GM12878 (cell line): ENCODE data around the gene RANBP1. TPM values are rescaled to one million over a fixed set of nuclear protein-coding genes. Genes with fewer than 3 reads are reported as not detected.

Experiments used
- ATAC-seq: fragments of 200-7000 bp; cut with Tn5 transposase; 3 replicates; pipeline ENCODE4 v1.9.1; 2020; ENCODE audit warnings: mild to moderate bottlenecking, moderate library complexity
- BruUV-seq: library from RNA; stranded (reverse); fragments of 400-500 nt; replicated peaks from 2 replicates; lab custom pipeline; 2021; lab: Mats Ljungman, UMichigan
- CTCF ChIA-PET: fragments of 300-600 bp; sonication (Branson Sonifier 250); formaldehyde crosslinking; extraction: SDS; loops from one replicate; lab custom pipeline; 2021; ENCODE audit warnings: inconsistent platforms; lab: Yijun Ruan, JAX
- POLR2A ChIA-PET: fragments of 350-600 bp; formaldehyde crosslinking; extraction: SDS; loops from one replicate; lab custom pipeline; 2021; ENCODE audit warnings: inconsistent platforms; lab: Charles Lee
- RAD21 ChIA-PET: fragments of 300-600 bp; sonication (Branson Sonifier 250); formaldehyde crosslinking; loops from one replicate; lab custom pipeline; 2023; ENCODE audit warnings: antibody characterized with exemption; ENCODE audit not compliant: unreplicated experiment; lab: Charles Lee
- SMC1A ChIA-PET: fragments of 300-600 bp; sonication (Branson Sonifier 250); formaldehyde crosslinking; loops from one replicate; lab custom pipeline; 2023; ENCODE audit not compliant: unreplicated experiment, uncharacterized antibody; lab: Charles Lee
- DNase-seq: peaks from one replicate; pipeline ENCODE4 v3.0.0-alpha.2; 2011; ENCODE audit warnings: low read depth, low spot score
- FAIRE-seq: peaks from 3 replicates; lab custom pipeline; 2011; peaks lifted over from hg19 to GRCh38; lab: Jason Lieb, UNC
- H2AFZ ChIP-seq: 2 replicates; pipeline ENCODE4 v1.6.0; 2011; ENCODE audit warnings: low read depth, low read length, control low read depth; ENCODE audit not compliant: control insufficient read depth
- H3K27ac ChIP-seq: 2 replicates; pipeline ENCODE4 v1.5.1; 2011; ENCODE audit warnings: control low read depth; ENCODE audit not compliant: control insufficient read depth, insufficient read depth
- H3K27me3 ChIP-seq, 2 experiments: replicated peaks in 1 of 2; 2 replicates each; pipeline versions ENCODE4 v1.6.0 to v1.6.1; 2011; ENCODE audit warnings: low read length in 1 of 2; ENCODE audit not compliant: control insufficient read depth in 2 of 2, insufficient read depth in 2 of 2
- H3K36me3 ChIP-seq, 2 experiments: 2 replicates each; pipeline ENCODE4 v1.5.1; 2011; ENCODE audit warnings: low read length in 1 of 2; ENCODE audit not compliant: control insufficient read depth in 2 of 2, insufficient read depth in 2 of 2
- H3K4me1 ChIP-seq: 2 replicates; pipeline ENCODE4 v1.6.1; 2011; ENCODE audit warnings: mild to moderate bottlenecking, low read length, moderate library complexity, mixed read lengths; ENCODE audit not compliant: control insufficient read depth, insufficient read depth
- H3K4me2 ChIP-seq: 2 replicates; pipeline ENCODE4 v1.6.0; 2011; ENCODE audit warnings: control low read depth; ENCODE audit not compliant: control insufficient read depth, insufficient read depth
- H3K4me3 ChIP-seq: fragments of 200-600 bp; sonication (generic); 2 replicates; pipeline ENCODE4 v1.5.1; 2016
- H3K79me2 ChIP-seq: 2 replicates; pipeline ENCODE4 v1.6.0; 2011; ENCODE audit warnings: low read length; ENCODE audit not compliant: control insufficient read depth, insufficient read depth
- H3K9ac ChIP-seq: 2 replicates; pipeline ENCODE4 v1.8.0; 2011; ENCODE audit warnings: low read length, control low read depth, mixed read lengths; ENCODE audit not compliant: control insufficient read depth, insufficient read depth
- H3K9me3 ChIP-seq: replicated peaks from 3 replicates; pipeline ENCODE4 v1.5.1; 2011; ENCODE audit warnings: mild to moderate bottlenecking, low read length; ENCODE audit not compliant: control insufficient read depth, insufficient read depth
- H4K20me1 ChIP-seq: 2 replicates; pipeline ENCODE4 v1.6.0; 2011; ENCODE audit not compliant: control insufficient read depth, insufficient read depth
- BRCA1 ChIP-seq: IDR thresholded peaks from 2 replicates; pipeline ENCODE4 v1.6.1; 2011; ENCODE audit warnings: low read depth, low read length, improper control_type of control experiment
- EGR1 ChIP-seq, 2 experiments: IDR thresholded peaks; 1 replicate in 1 of 2; 2 replicates in 1 of 2; pipeline ENCODE4 v1.6.1; 2011 to 2012; ENCODE audit warnings: low read depth in 2 of 2, low read length in 2 of 2, borderline replicate concordance in 1 of 2, mild to moderate bottlenecking in 1 of 2, moderate library complexity in 1 of 2
- FOXM1 ChIP-seq: IDR thresholded peaks from 2 replicates; pipeline ENCODE4 v1.6.1; 2012; ENCODE audit warnings: low read depth, mild to moderate bottlenecking, inconsistent platforms, low read length, moderate library complexity
- IRF4 ChIP-seq: IDR thresholded peaks from 2 replicates; pipeline ENCODE4 v1.6.1; 2011; ENCODE audit warnings: low read depth, low read length
- MTA2 ChIP-seq: fragments of 450-650 bp; IDR thresholded peaks from 2 replicates; pipeline ENCODE4 v1.6.1; 2016; ENCODE audit warnings: low read depth, mild to moderate bottlenecking, moderate library complexity
- NKRF ChIP-seq: fragments of 450-650 bp; conservative IDR thresholded peaks from 2 replicates; pipeline ENCODE4 v1.6.1; 2017; ENCODE audit warnings: mild to moderate bottlenecking, moderate library complexity
- POU2F2 ChIP-seq: IDR thresholded peaks from 3 replicates; pipeline ENCODE4 v1.6.1; 2011; ENCODE audit warnings: low read depth, mild to moderate bottlenecking, low read length, borderline replicate concordance
- SIN3A ChIP-seq: IDR thresholded peaks from 2 replicates; pipeline ENCODE4 v1.6.1; 2012; ENCODE audit warnings: low read depth, low read length, improper control_type of control experiment
- SMAD5 ChIP-seq: IDR thresholded peaks from 2 replicates; pipeline ENCODE4 v1.6.1; 2016; ENCODE audit warnings: antibody characterized with exemption, low read depth
- SRF ChIP-seq, 2 experiments: IDR thresholded peaks; 2 replicates each; pipeline ENCODE4 v1.6.1; 2011; ENCODE audit warnings: low read depth in 2 of 2, low read length in 2 of 2, mild to moderate bottlenecking in 1 of 2, moderate library complexity in 1 of 2
- SUZ12 ChIP-seq: fragments of 200-600 bp; sonication (generic); IDR thresholded peaks from one replicate; pipeline ENCODE4 v1.6.1; 2018; ENCODE audit warnings: antibody characterized with exemption, mild to moderate bottlenecking; ENCODE audit not compliant: unreplicated experiment
- ZNF384 ChIP-seq: IDR thresholded peaks from 2 replicates; pipeline ENCODE4 v1.6.1; 2012; ENCODE audit warnings: low read depth, mild to moderate bottlenecking, low read length, improper control_type of control experiment, borderline replicate concordance
- WGBS: methylation state at CpG from one replicate; pipeline ENCODE4 v1.1.6; 2016; ENCODE audit warnings: low lambda C conversion rate; ENCODE audit not compliant: insufficient replicate concordance, insufficient coverage; ENCODE audit errors: missing lambda C conversion rate; 5-methylcytosine and 5-hydroxymethylcytosine counted together
- in situ Hi-C: fragments of 300-500 bp; cut with MboI; formaldehyde crosslinking; loops from 9 replicates; pipeline ENCODE4 v1.14.3; 2018; ENCODE audit warnings: mixed read lengths
- intact Hi-C: fragments of 100-400 bp; cut with micrococcal nuclease; formaldehyde crosslinking; loops from one replicate; pipeline ENCODE4 v1.14.2; 2022; ENCODE audit not compliant: unreplicated experiment
- polyA plus RNA-seq, 11 experiments: library from polyadenylated mRNA; depleted of rRNA in 4 of 11; unstranded in 6 of 11; stranded (reverse) in 5 of 11; fragments of >200 nt; fragmentation: Nextera tagmentation in 4 of 11; fragmentation: Illumina TruSeq in 1 of 11; extraction: Ambion mirVana in 4 of 11; extraction: Trizol in 1 of 11; gene quantifications; 1 replicate in 1 of 11; 2 replicates in 10 of 11; pipeline versions ENCODE4 v1.2.1 to v1.2.3, GENCODE V29; 2011 to 2016; ENCODE audit warnings: inconsistent platforms in 2 of 11, missing spikeins in 2 of 11, low read depth in 1 of 11
- total RNA-seq, 4 experiments: library from RNA; depleted of rRNA in 3 of 4; stranded (reverse); fragments of >200 nt in 3 of 4; fragmentation: Illumina TruSeq in 1 of 4; extraction: Trizol in 1 of 4; gene quantifications; 2 replicates each; pipeline versions ENCODE4 v1.2.1 to v1.2.3, GENCODE V29; 2013 to 2021
- TF ChIP-seq, protein P1 (sequence below): fragments of 150-350 bp; IDR thresholded peaks from 2 replicates; pipeline ENCODE4 v1.6.1; 2016; ENCODE audit warnings: low read depth, low read length

The RANBP1 gene
- total and polyA plus RNA-seq, 10 of the 15 experiments (the other 5 are each of a cell fraction or from before 2014, with no cell fraction given) = 55.3 to 808 (median 394) TPM

- ATAC-seq = no peak
- no TSS peak for BruUV-seq
- H3K27me3 ChIP-seq = no peaks in the 10 kb centered on the region
- no peak for TF ChIP-seq ZNF384
- TF ChIP-seq MTA2 = no peak
- TF ChIP-seq IRF4 = no peak
- no peak for TF ChIP-seq EGR1 (IDR thresholded peaks at IDR 0.05; ENCODE audit: borderline replicate concordance in 1 of 2, low read depth in 2 of 2, low read length in 2 of 2)
- TF ChIP-seq POU2F2 = no peak
- no peak for TF ChIP-seq SIN3A
- no peak for TF ChIP-seq SUZ12
- in situ Hi-C loops (no loop called here), intact Hi-C loops (no loop called here)
- no peak overlapping the region for H3K4me3 ChIP-seq
- ChIA-PET SMC1A (no interaction called here), RAD21 (no interaction called here), CTCF (no interaction called here), POLR2A (no interaction called here)
- no peak overlapping the region for H3K9ac ChIP-seq
- FAIRE-seq = no peak
- no peak for DNase-seq
- H3K4me2 ChIP-seq = no peak overlapping the region
- no peaks in the 10 kb centered on the region; a peak in 1 of 4 replicates for H3K36me3 ChIP-seq
- no peaks in the 10 kb centered on the region for H3K79me2 ChIP-seq
- H4K20me1 ChIP-seq = no peaks in the 10 kb centered on the region
- H3K27ac ChIP-seq = no peak overlapping the region
- H2AFZ ChIP-seq = no peak overlapping the region
- no peaks in the 10 kb centered on the region for H3K9me3 ChIP-seq
- H3K4me1 ChIP-seq = no peaks in the 10 kb centered on the region; the same call in 1 of the 2 replicates
- 95% methylated on average over 36 of the region's 36 CpGs for WGBS
Observed at GRCh38 chr22:20139391-20140106, 23.6 kb downstream of the RANBP1 start.

DNA sequence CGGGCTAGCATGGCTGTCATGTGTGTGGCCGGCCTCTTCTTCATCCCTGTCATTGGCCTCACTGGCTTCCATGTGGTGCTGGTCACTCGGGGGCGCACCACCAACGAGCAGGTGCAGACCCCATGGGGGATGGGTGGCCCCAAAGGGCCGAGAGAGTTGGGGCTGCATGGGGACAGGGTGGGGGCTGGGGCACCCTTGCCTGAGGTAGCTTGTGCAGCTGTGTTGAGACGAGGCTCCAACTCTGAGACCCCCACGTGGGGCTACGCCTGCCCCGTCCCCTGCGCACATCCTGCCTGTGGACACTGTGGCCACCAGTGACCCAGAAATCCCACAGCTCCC lies 24.2 kb downstream of the RANBP1 start:
- no peak for DNase-seq
- no peak for FAIRE-seq
- in situ Hi-C loops = no loop called here
- TF ChIP-seq, protein P1, sequence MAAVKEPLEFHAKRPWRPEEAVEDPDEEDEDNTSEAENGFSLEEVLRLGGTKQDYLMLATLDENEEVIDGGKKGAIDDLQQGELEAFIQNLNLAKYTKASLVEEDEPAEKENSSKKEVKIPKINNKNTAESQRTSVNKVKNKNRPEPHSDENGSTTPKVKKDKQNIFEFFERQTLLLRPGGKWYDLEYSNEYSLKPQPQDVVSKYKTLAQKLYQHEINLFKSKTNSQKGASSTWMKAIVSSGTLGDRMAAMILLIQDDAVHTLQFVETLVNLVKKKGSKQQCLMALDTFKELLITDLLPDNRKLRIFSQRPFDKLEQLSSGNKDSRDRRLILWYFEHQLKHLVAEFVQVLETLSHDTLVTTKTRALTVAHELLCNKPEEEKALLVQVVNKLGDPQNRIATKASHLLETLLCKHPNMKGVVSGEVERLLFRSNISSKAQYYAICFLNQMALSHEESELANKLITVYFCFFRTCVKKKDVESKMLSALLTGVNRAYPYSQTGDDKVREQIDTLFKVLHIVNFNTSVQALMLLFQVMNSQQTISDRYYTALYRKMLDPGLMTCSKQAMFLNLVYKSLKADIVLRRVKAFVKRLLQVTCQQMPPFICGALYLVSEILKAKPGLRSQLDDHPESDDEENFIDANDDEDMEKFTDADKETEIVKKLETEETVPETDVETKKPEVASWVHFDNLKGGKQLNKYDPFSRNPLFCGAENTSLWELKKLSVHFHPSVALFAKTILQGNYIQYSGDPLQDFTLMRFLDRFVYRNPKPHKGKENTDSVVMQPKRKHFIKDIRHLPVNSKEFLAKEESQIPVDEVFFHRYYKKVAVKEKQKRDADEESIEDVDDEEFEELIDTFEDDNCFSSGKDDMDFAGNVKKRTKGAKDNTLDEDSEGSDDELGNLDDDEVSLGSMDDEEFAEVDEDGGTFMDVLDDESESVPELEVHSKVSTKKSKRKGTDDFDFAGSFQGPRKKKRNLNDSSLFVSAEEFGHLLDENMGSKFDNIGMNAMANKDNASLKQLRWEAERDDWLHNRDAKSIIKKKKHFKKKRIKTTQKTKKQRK = no peak
- TF ChIP-seq FOXM1 (no peak), NKRF (no peak), SMAD5 (no peak), SRF (IDR thresholded peaks at IDR 0.05; ENCODE audit: low read depth in 2 of 2, low read length in 2 of 2) (no peak), BRCA1 (no peak)

More for the DNA sequence above, 24.2 kb downstream of the RANBP1 start:
- BruUV-seq = no TSS peak
- Histone ChIP-seq H2AFZ (no peak overlapping the region), H3K4me2 (no peak overlapping the region), H3K4me1 (no peaks in the 10 kb centered on the region; the same call in 1 of the 2 replicates), H3K79me2 (no peaks in the 10 kb centered on the region), H3K27ac (no peak overlapping the region), H3K4me3 (no peak overlapping the region), H3K9ac (no peak overlapping the region), H3K36me3 (no peaks in the 10 kb centered on the region; a peak in 1 of 4 replicates), H3K27me3 (no peaks in the 10 kb centered on the region), H3K9me3 (no peaks in the 10 kb centered on the region), H4K20me1 (no peaks in the 10 kb centered on the region)
- 80% methylated on average over 11 of the region's 11 CpGs for WGBS
- SMC1A ChIA-PET = no interaction called here
- CTCF ChIA-PET = no interaction called here
- RAD21 ChIA-PET = no interaction called here
- ATAC-seq = no peak
- POLR2A ChIA-PET = no interaction called here
- intact Hi-C loops = no loop called here
